HG02571 (cell line): ENCODE results near the gene LRPAP1.
"Not testable (repeated sequence)": the region's sequence is repeated elsewhere in the genome, so short reads cannot be mapped to it uniquely, and the experiment has no call there.

Experiments used
- ATAC-seq: cut with Tn5 transposase; IDR thresholded peaks from one replicate; pipeline ENCODE4 v1.9.1; 2021; ENCODE audit warnings: mild to moderate bottlenecking, moderate library complexity; ENCODE audit not compliant: unreplicated experiment

LRPAP1 gene

GRCh38 chr4:3563403-3563802 lies 31.2 kb upstream of the LRPAP1 start:
- no peak for ATAC-seq

DNA sequence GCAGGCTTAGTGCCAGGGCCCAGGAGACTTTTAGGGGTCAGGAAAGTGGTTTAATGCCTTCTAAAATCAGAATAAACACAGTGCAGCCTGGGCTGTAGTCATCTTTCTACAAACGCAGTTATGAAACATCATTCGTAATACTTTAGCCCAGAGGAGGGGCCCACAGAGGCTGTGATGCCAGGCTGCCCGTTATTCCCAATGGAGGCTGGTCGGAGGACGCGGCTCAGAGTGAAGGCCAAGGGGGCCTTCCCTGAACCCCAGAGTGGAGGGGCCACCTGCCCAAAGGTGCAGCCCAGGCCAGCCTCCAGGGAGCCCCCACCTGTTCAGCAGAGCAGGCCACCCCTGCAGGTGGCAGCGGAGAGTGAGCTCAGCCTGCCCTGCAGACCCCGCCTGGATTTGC lies 29.9 kb upstream of the LRPAP1 start:
- not testable (repeated sequence) for ATAC-seq

GRCh38 chr4:3560465-3560864 lies 28.2 kb upstream of the LRPAP1 start:
- not testable (repeated sequence) for ATAC-seq

DNA sequence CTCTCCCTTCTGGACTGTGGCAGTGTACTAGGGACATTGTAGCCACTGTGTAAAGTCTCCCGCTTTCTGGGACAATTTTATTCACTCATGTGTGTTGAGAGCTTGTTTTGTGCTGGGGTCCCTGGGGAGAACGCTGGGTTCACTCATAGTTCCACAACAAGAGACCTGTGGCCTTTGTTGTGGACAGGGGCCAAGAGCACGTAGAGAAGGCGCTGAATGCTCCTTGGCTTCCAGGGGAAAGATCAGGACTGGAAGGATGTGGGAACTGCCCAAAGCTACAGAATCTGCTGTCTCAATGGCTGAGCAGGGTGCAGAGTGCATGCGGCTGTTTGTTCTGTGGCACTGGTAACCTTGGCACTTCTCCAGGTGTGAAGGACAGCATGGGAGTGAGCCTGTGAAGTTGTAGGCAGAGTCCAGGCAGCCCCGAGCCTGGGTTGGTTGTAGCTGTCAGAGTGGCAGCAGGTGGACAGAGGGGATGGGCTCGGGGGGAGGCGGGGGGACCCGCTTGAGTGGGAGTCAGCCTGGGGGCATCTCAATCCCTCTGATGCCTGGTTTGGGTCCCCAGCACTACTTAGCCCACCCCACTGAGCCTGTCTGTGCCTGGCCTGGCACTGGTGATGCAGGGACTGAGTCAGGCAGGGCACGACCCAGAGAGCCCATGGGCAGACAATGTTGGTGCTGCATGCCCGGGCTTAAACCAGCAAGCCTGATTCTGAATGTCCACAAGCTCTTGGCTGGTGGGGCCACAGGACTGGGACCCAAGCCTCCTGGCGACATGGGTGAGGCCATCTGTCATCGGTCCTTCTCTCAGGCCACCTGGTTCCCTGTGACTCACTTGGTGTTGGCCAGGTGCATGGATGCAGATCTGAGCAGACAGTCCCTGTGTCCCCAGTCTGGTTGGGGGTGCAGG lies 27.4 kb upstream of the LRPAP1 start:
- ATAC-seq = not testable (repeated sequence)

GRCh38 chr4:3558514-3558836 lies 26.3 kb upstream of the LRPAP1 start:
- ATAC-seq = not testable (repeated sequence)

DNA sequence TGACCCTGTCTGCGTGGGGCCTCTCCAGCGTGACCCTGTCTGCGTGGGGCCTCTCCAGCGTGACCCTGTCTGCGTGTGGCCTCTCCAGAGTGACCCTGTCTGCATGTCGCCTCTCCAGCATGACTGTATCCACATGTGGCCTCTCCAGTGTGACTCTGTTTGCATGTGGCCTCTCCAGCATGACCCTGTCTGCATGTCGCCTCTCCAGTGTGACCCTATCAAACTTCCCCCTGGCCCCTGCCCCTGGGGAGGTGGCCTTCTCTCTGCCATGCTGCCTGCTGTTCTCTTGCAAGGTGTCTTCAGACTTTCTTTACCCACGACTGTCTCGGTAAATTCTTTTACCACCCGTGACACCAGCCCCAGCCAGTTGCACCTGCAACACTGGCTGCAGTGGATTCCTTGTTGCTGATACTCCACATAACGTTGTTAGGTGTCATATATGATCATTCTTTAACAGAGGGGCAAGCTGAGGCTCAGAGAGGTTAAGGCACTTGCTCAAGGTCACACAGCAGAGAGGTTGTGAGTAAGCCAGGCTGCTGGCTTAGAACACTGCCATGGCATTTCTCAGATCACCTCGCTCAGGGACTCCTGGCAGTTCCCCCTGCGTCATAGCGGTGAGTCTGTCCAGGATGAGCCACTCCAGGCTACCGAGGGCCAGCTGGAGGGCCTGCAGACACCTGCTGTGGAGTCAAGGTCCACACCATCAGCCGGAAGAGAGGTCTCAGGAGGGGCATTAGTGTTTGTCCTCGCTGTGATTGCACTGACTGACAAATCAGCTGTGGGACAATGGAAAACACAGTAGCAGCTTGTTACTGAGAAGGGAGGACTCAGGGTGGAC lies 25.7 kb upstream of the LRPAP1 start:
- not testable (repeated sequence) for ATAC-seq

DNA sequence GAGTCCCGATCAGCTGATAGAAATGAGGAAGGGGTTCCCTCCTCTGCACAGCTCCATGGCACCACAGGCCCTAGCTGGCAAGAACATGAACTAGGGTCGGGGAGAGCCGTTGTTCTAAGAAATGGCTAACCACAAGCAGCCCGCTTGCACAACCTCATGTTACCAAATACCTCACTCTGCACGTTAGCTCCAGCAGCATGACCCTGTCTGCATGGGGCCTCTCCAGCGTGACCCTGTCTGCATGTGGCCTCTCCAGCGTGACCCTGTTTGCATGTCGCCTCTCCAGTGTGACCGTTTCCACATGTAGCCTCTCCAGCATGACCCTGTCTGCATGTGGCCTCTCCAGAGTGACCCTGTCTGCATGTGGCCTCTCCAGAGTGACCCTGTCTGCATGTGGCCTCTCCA lies 24.9 kb upstream of the LRPAP1 start:
- ATAC-seq = not testable (repeated sequence)

- ATAC-seq = not testable (repeated sequence)
Observed at GRCh38 chr4:3556244-3556867, 24.1 kb upstream of the LRPAP1 start.

- ATAC-seq = not testable (repeated sequence)
Observed at GRCh38 chr4:3555459-3556070, 23.3 kb upstream of the LRPAP1 start.

DNA sequence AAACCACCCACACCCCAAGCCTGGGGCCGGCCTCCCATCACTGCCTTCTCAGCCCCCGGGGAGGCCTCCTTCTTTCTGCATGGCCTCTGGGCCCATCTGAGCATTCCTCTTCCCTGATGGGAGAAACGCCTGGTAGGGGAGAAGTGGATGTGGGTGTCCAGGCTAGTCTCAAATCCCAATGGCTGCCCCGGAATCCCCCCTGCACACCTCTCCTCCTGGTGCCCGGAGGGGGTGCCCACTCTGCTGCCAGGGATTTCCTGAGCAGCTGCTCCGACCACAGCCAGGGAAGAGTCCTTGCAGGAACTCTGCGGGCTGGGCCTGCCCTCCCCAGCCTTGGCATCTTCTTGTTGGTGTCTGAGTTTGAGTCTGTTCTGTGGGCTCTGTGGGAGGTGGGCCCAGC lies 19.1 kb upstream of the LRPAP1 start:
- not testable (repeated sequence) for ATAC-seq

DNA sequence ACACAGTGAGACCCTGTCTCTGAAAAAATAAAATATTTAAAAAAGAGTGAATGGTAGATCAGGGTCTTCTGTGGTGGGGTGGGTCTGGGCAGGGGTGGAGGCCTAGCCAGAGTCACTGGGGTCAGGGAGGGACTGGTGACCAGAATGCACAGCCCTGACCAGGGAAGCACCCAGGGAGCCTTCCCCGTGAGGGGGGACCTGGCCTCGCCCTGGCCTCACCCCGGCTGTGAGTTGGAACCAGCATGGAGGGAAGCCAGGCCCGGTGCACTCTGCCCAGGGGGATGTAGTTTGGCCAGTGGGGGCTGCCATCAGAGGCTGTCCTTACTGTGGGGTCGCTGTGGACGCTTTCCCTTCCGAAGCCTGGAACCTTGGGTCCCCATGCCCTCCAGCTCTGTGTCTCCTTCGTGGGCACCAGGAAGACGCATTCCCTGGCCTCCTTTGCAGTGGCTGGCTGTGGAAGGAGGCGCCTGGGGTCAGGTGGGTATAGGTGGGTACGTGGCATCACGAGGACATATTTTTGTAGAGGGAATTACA lies 18.6 kb upstream of the LRPAP1 start:
- ATAC-seq = not testable (repeated sequence)

DNA sequence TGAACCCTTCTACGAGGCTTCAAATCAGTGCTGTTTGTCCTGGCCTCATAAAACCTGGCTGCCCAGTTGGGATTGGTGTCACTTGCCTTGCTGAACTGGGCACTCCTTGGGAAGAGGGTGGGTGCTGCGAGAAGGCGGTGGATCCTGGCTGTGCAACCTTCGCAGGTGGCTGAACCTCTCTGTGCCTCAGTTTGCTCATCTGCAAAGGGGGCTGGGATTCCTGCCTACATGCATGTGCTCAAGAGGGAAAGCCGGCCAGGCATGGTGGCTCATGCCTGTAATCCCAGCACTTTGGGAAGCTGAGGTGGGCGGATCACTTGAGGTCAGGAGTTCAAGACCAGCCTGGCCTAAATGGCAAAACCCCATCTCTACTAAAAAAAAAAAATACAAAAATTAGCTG lies 17.8 kb upstream of the LRPAP1 start:
- ATAC-seq = not testable (repeated sequence)

DNA sequence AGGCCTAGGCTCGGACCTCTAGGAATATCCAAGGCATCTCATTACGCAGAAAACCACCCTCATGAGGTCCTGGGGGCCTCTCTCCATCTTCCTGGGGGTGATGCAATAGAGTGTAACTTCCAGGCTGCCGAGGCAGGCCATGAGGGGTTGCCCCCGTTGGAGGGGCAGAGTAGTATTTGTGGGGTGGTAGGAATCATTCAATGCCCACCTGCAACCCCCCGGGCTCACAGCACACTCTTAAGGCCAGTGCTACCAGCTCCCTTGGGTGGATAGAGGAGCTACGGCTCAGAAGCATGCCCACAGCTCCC lies 17.4 kb upstream of the LRPAP1 start:
- not testable (repeated sequence) for ATAC-seq

GRCh38 chr4:3548991-3549693 lies 16.9 kb upstream of the LRPAP1 start:
- ATAC-seq = not testable (repeated sequence)

DNA sequence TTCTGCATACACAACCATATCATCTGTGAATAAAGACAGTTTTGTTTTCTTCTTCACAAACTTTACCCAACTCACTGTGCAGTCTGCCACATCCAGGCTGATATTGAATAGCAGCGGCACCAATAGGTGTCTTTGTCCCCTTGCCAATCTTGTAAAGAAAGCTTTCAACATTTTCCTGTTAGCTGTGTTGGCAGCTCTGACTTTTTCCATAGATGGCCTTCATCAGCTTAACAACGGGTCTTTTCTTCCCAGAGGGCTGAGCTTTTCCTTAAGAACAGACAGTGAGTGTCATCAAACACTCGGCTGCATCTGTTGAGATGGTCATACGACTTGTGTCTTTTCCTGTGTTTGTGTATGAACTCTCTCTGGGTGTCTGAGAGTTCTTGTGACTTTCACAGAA lies 14.5 kb upstream of the LRPAP1 start:
- not testable (repeated sequence) for ATAC-seq

GRCh38 chr4:3545351-3545750 lies 13.1 kb upstream of the LRPAP1 start:
- ATAC-seq = not testable (repeated sequence)

- ATAC-seq = not testable (repeated sequence)
Observed at GRCh38 chr4:3544259-3545025, 12.2 kb upstream of the LRPAP1 start.

DNA sequence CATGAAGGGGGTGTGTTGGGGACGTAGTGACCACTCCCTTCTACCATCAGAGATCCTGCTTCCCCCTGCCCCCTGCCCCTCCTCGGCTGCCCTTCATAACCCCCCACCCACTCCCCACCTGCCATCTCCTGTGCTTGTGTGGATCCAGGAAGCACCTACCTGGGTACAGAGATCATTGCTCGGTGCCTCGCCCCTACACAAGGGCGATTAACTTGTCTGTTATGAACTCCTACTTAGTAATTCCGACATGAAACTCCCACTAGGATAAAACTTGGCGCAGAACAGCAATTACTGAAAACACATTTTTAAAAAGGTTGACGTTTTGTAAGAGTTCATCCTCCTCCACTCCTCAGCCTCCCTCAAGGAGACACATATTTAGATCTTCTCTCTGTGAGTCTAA lies 11.2 kb upstream of the LRPAP1 start:
- not testable (repeated sequence) for ATAC-seq

DNA sequence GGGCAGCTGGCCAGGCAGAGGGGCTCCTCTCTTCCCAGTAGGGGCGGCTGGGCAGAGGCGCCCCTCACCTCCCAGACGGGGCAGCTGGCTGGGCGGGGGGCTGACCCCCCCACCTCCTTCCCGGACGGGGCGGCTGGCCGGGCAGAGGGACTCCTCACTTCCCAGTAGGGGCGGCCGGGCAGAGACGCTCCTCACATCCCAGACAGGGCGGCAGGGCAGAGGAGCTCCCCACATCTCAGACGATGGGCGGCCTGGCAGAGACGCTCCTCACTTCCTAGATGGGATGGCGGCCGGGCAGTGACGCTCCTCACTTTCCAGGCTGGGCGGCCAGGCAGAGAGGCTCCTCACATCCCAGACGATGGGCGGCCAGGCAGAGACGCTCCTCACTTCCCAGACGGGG lies 6.7 kb upstream of the LRPAP1 start:
- not testable (repeated sequence) for ATAC-seq
